ENCODE results near the gene CLIP2.

DNA sequence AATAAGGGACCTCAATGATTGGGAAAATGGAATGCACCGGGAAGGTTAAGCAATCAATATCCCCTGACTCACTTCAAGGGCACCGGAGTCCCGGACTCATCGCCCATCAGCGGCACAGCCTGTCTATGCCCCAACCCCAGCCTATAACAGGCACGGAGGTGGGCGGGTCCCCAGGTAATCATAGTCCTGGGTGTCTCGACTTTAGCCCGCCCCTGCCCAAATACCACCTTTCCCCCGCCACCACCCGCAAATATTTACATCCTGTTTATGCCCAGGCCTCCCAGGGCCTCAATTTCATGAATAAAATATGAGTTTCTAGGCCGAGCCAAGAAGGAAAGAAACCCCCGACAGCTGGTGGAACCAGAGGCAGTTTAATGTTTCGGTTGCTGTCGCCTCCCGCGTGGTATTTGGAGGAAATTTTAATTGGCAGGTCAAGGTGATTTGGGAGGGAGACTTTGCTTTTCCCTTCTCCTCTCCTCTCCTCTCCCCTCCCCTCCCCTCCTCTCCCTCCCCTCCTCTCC, 19.4 kb upstream of the CLIP2 start:
- TF ChIP-seq POLR2A (IDR thresholded peaks at IDR 0.05; ENCODE audit: low read depth, low read length): peak; percentile 33; the same call in 1 of the 2 replicates
- no peak for TF ChIP-seq POLR2AphosphoS5 (IDR thresholded peaks at IDR 0.05; ENCODE audit: low read depth, low read length)

All from GM12892 (cell line).